Activated naive CD4-positive, alpha-beta T cell treated with anti-CD3 and anti-CD28 coated beads, Interleukin-2, amount 10 ng/mL, durations not matched to agents 5 hours and 36 hours (primary cell): ENCODE data around the gene GRM2. TPM values are rescaled to one million over a fixed set of nuclear protein-coding genes. Genes with fewer than 3 reads are reported as not detected.

Source experiments
- total RNA-seq, 2 experiments: library from RNA; stranded (reverse); gene quantifications; one replicate each; pipeline ENCODE4 v1.2.3, GENCODE V29; 2021

GRM2 gene
- 1 to 10 TPM; 1.9 to 4.1 TPM for total RNA-seq

DNA sequence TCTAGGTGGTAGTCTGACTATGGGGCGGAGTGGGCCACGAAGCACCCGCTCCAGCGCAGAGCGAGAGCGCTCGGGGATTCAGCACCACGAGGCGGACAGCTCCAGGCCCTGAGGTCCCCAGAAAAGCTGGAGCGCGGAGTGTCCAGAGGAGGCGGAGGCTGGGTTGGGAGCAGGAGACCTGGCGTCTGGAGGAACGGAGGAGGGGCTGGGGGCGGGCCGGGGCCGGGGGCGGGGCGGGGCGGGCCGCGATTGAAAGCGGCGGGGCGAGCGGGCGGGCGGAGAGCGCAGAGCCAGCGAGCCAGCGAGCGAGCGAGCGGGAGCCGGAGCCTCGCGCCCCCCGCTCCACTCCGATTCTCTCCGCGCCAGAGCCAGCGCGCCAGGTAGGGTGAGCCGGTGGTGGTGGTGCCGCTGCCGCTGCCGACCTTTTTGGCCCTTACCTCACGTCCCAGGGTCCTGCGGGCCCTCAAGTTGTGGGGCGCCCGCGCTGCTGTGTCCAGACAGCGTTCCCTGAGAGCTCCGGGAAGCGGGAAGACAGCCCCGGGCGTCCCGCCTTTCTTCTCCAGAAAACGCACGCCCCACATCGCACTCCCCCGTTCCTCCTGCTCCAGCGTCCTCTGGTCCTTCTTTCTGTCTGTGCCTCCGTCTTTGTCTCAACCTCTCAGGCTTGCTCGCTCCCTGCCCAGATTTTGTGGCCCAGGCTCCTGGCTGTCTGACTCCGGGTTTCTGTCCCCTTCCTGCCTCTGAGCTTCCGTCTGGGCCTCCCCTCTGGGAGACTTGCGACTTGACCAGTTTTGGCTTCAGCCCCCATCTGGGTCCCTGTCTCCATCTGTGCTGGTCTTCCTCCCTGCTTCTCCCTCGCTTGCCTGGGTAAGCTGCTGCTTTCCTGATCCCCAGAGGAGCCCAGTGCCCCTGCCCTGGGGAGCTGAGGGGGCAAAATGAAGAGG lies at the start of gene GRM2:
TSS of gene GRM2 (plus strand) at position 281 of the 944 bp plus-strand sequence. CDS start 1,916 bp downstream, outside the sequence.

DNA sequence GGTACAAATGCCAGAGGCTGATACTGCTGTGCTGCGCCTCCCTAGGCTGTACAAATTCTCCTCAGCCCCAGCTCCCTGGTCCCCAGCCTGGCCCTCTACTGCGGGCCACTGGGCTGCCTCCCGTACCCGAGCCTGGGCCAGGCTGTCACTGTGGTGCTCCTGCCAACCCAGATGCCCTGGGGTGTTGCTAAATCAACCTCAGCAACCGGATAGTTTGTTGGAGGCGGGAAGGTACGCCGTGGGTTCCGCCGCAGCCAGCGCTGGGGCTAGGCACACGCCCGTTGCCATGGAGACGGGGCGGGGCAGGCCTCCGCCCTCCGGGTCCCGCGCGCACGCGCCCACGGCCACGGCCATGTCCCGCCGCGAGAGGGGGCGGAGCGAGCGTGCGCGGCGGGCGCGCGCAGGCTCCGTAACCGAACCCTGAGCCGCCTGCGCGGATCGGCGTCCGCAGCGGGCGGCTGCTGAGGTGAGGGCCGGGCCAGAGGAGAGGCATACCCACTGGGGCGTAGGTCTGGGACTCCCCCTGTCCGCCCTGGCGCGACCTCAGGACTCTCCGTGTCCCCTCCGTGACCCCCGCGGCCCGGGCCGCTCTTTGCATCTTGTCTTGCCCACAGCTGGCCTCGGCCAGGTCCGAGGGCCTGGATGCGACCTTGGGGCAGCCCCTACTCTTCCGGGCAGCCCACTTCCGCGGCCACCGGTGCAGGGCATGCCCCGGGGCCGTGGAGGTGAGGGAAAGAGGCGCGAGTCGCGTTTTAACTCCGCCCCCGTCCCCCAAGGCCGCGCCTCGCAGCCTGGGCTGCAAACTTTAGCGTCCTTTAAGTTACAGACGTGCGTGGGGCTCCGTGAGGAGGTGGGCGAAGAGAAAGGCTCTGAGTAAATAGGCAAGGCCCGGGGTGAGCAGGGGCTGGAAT lies 35.8 kb upstream of the GRM2 start, which contains the start of gene TEX264:
TSS of gene TEX264 (plus strand) at position 430 of the 911 bp plus-strand sequence. CDS start 3,053 bp downstream, outside the sequence.

Other genes starting within 250 kb of the GRM2 start
- gene DCAF1, start 207.1 kb upstream of the GRM2 start, total RNA-seq = 10 to 100 TPM; 33.2 to 33.9 TPM
- 10 to 100 TPM; 27.5 to 27.6 TPM for gene RAD54L2, start 168.3 kb upstream of the GRM2 start, total RNA-seq
- 10 to 100 TPM; 93.0 to 95.5 TPM for gene TEX264, start 35.8 kb upstream of the GRM2 start, total RNA-seq
- not detected for gene IQCF6, start 72.2 kb downstream of the GRM2 start, total RNA-seq
- not detected for gene IQCF2, start 154.5 kb downstream of the GRM2 start, total RNA-seq
- gene IQCF5, start 168.5 kb downstream of the GRM2 start, total RNA-seq = not detected
- not detected for gene IQCF1, start 196.3 kb downstream of the GRM2 start, total RNA-seq
- 10 to 100 TPM; 18.8 to 19.4 TPM for gene RRP9, start 234.8 kb downstream of the GRM2 start, total RNA-seq
- 10 to 100 TPM; 22.1 to 23.2 TPM for gene PARP3, start 235.3 kb downstream of the GRM2 start, total RNA-seq
- not detected for gene GPR62, start 248.3 kb downstream of the GRM2 start, total RNA-seq